NB4 (cell line): ENCODE results near the gene CHRNA3.

Source experiments
- MAX ChIP-seq: IDR thresholded peaks from 2 replicates; pipeline ENCODE4 v1.6.1; 2011; ENCODE audit warnings: low read depth, low read length
- POLR2A ChIP-seq: IDR thresholded peaks from 2 replicates; pipeline ENCODE4 v1.6.1; 2011; ENCODE audit warnings: mild to moderate bottlenecking; ENCODE audit not compliant: insufficient read length; ENCODE audit errors: extremely low read depth
- TF ChIP-seq, protein P1 (sequence below): IDR thresholded peaks from one replicate; pipeline ENCODE4 v1.5.1; 2012; ENCODE audit warnings: low read depth, low read length

DNA sequence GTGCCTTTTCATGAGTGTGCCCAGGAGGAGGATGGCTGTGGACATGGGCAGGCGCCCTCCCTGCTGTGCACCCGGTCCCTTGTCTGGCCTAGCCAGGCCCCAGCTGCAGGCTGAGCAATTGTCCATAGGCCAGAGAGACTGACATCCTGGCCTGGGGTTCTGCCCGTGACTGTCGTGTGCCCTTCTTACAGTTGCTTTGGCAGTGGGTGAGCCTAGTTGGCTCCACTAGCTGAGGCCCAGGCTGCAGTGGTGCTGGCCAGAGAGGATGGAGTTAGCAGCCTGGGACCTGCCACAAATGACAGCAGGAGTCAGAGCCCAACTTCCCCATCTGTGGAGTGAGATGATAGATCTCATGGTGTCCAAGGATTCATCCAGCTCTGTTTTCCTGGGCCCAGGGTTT lies 29.2 kb upstream of the CHRNA3 start:
- TF ChIP-seq, protein P1, sequence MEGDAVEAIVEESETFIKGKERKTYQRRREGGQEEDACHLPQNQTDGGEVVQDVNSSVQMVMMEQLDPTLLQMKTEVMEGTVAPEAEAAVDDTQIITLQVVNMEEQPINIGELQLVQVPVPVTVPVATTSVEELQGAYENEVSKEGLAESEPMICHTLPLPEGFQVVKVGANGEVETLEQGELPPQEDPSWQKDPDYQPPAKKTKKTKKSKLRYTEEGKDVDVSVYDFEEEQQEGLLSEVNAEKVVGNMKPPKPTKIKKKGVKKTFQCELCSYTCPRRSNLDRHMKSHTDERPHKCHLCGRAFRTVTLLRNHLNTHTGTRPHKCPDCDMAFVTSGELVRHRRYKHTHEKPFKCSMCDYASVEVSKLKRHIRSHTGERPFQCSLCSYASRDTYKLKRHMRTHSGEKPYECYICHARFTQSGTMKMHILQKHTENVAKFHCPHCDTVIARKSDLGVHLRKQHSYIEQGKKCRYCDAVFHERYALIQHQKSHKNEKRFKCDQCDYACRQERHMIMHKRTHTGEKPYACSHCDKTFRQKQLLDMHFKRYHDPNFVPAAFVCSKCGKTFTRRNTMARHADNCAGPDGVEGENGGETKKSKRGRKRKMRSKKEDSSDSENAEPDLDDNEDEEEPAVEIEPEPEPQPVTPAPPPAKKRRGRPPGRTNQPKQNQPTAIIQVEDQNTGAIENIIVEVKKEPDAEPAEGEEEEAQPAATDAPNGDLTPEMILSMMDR, result no peak
- TF ChIP-seq POLR2A (no peak), MAX (no peak)
